DND-41 (cell line): Measurements from ENCODE around the gene ACSF3.

ENCODE experiments used
- CTCF ChIP-seq: IDR thresholded peaks from 2 replicates; pipeline ENCODE4 v1.5.1; 2012; ENCODE audit warnings: borderline replicate concordance, low read length, moderate library complexity, mild to moderate bottlenecking; ENCODE audit not compliant: poor library complexity, severe bottlenecking; ENCODE audit errors: extremely low read depth
- EZH2 ChIP-seq: IDR thresholded peaks from 3 replicates; pipeline ENCODE4 v1.6.1; 2012; ENCODE audit warnings: borderline replicate concordance, low read depth, mild to moderate bottlenecking, moderate library complexity, low read length, inconsistent platforms; ENCODE audit not compliant: severe bottlenecking

- TF ChIP-seq CTCF (no peak), EZH2 (no peak)
Measured at GRCh38 chr16:89149386-89149785, 55.7 kb downstream of the ACSF3 start.
